Measurements from ENCODE around the gene GADL1. TPM values are rescaled to one million over a fixed set of nuclear protein-coding genes. Genes with fewer than 3 reads are reported as not detected.

Gene GADL1
- total RNA-seq, 1 experiment from 2014 or later, result 0.09 TPM

GRCh38 chr3:30940740-30941139 is 46.3 kb upstream of the GADL1 start:
- H3K4me3 Mint-ChIP-seq, result no peak overlapping the region

More at GRCh38 chr3:30940740-30941139, 46.3 kb upstream of the GADL1 start:
- Histone ChIP-seq H4K91ac (ENCODE audit: insufficient read length, low read depth, low read length) (no peak overlapping the region), H3K9ac (ENCODE audit: extremely low read depth, insufficient read length, low read length) (no peak overlapping the region), H3K27me3 (ENCODE audit: insufficient read depth, low read length) (no peaks in the 10 kb centered on the region), H3K23me2 (ENCODE audit: insufficient read length, low read depth, low read length, poor library complexity, severe bottlenecking) (no peaks in the 10 kb centered on the region), H4K20me1 (ENCODE audit: control insufficient read depth, insufficient read depth, insufficient read length) (no peaks in the 10 kb centered on the region), H3K79me2 (ENCODE audit: insufficient read depth, low read length) (no peaks in the 10 kb centered on the region), H2AFZ (ENCODE audit: low read length) (no peak overlapping the region), H2BK12ac (ENCODE audit: insufficient read length, low read depth, low read length) (no peak overlapping the region), H3T11ph (ENCODE audit: low read length) (no peak overlapping the region), H3K14ac (ENCODE audit: insufficient read depth, low read length) (no peak overlapping the region), H4K8ac (replicated peaks; ENCODE audit: insufficient read length, low read depth, low read length) (no peak overlapping the region), H3K23ac (ENCODE audit: insufficient read length, low read depth, low read length) (no peak overlapping the region), H3K4ac (ENCODE audit: low read depth, low read length) (no peak overlapping the region), H3K27ac (ENCODE audit: insufficient read length, low read depth, low read length) (no peak overlapping the region), H2BK5ac (ENCODE audit: insufficient read length, low read length) (no peak overlapping the region), H2BK120ac (ENCODE audit: low read depth, low read length, poor library complexity, severe bottlenecking) (no peak overlapping the region), H3K4me1 (ENCODE audit: insufficient read depth, low read length) (no peaks in the 10 kb centered on the region), H3K79me1 (ENCODE audit: insufficient read depth, low read depth, low read length, poor library complexity, severe bottlenecking) (no peaks in the 10 kb centered on the region), H3K56ac (ENCODE audit: insufficient read length, low read depth, low read length) (no peak overlapping the region), H2BK20ac (ENCODE audit: low read depth, low read length, poor library complexity, severe bottlenecking) (no peak overlapping the region), H3K4me2 (ENCODE audit: insufficient read depth, insufficient read length, low read length) (no peak overlapping the region), H2AK5ac (ENCODE audit: insufficient read length, low read length) (no peak overlapping the region), H2BK15ac (ENCODE audit: low read depth, low read length) (no peak overlapping the region), H4K5ac (ENCODE audit: insufficient read length, low read depth, low read length) (no peak overlapping the region), H3K9me3 (ENCODE audit: control insufficient read depth, low read depth, low read length) (no peaks in the 10 kb centered on the region), H3K18ac (ENCODE audit: insufficient read length, low read depth, low read length) (no peak overlapping the region)
- Mint-ChIP-seq H3K36me3 (ENCODE audit: insufficient read depth in 1 of 3, low read depth in 3 of 3) (peaks cover 0 to 2% (median 0%) of the 10 kb centered on the region in 3 experiments; a peak in 1 of 7 replicates), H3K9me3 (no peaks in the 10 kb centered on the region; a peak in 2 of 5 replicates), H3K27me3 (ENCODE audit: low read depth) (no peaks in the 10 kb centered on the region), H3K27ac (no peak overlapping the region), H3K4me1 (peaks cover 12 to 13% of the 10 kb centered on the region in 2 experiments)
- DNase-seq, result no peak
- no peak for TF ChIP-seq CTCF (conservative IDR thresholded peaks at IDR 0.05)
- WGBS (ENCODE audit: extremely low coverage, insufficient read length, low lambda C conversion rate), result no CpG with 5 or more reads among the region's 2 CpGs

Measured in H9 (cell line).